Posterior vena cava (tissue), 2 donors: ENCODE measurements around the gene SCN8A. TPM values are rescaled to one million over a fixed set of nuclear protein-coding genes. Genes with fewer than 3 reads are reported as not detected.
"Not testable (repeated sequence)": the region's sequence is repeated elsewhere in the genome, so short reads cannot be mapped to it uniquely, and the experiment has no call there.

Source experiments
- DNase-seq: peaks from one replicate; pipeline ENCODE4 v3.0.0-alpha.2; 2020; ENCODE audit warnings: low spot score
- intact Hi-C, 2 donors: fragments of 100-400 bp; cut with DNase I; formaldehyde crosslinking; loops; one replicate each; pipeline versions ENCODE4 v1.14.1 to v1.14.2; 2022 to 2023
- total RNA-seq, 2 donors: library from RNA; stranded (reverse); fragmentation: NEBNext Ultra II Directional; extraction: Animal tissue kit (Norgen Biotek cat#: 25700); gene quantifications; one replicate each; pipeline ENCODE4 v1.2.1, GENCODE V29; 2021
- donor health status: DM: yes; HTN: yes; CAD: no.
- donor health status: DM: yes; HTN: yes; CAD: no.

Gene SCN8A
- total RNA-seq, 2 donors from 2014 or later, result 0.65 to 0.81 TPM

DNA sequence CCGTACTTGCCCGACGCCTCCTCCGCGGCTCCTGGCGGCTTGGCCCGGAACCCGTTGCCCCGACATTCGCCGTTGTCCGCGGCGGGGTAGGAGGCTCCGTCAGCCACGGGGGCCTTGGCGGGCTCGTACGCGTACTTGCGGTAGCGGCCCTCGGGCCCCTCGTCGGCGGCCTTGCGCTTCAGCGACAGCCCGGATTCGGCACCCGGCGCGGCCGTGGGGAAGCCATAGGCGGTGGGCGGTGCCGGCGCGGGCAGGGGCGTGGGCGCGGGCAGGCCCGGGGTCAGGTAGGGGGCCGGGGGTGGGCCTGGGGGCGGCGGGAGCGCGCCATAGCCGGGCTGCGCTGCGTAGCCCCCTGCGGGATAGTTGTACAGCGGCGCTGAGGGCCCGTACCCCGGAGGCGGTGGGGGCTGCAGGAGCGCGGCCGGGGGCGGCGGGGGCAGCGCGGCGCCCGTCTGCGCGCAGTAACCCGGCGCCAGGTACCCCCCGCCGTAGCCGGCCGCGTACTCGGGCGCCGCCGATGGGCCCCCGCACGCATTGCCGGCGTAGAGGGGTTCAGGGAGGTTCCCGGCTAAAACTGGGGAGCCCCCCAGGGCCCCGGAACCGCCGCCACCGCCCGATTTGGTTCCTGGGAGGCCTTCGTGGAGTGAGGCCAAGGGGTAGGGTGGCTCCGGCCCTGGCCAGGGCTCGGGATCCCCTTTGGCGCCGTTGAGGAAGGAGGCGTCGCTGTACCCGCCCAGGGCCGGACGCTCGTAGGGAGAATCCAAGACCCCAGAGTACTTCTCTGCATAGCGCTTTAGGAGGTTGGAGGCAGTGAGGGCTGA lies 230.6 kb downstream of the SCN8A start:
- intact Hi-C loops, result no loop called here

DNA sequence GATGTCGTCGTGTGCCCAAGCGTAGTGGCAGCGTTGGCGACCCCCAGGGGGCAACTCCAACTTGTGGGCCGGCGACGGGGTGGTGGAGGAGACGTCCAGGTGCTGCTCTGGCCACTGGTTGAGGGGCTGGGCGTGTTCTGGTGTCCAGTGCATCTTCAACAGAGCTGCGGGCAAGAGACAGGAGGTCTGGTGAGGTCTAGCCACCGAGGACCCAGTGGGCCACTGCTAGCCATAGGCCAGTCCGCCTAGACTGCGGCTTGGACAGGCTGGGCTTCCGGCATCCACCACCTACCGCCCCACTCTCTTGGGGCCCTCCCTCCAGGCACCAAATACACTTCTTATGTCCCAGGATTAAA lies 231.2 kb downstream of the SCN8A start:
- intact Hi-C loops, result no loop called here
- DNase-seq, result no peak

More for the DNA sequence above, 230.6 kb downstream of the SCN8A start:
- DNase-seq, result no peak

DNA sequence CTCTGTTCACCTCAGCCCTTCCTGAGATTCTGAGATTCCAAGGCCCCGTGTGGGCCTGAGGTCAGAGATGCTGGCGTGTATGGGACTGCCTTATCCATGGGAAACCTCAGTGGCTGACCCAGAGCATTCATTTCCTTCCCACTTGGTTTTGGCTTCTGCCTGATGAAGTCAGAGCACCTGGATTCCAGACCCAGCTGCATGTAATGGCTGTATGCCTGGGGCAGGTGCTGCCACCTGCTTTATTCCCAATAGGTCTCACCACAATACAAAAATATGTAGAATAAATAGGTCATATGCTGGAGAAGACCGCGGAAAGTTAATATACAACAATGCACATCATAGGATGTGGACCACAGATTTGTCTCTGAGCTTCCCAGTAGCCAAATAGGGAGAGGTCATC lies 231.9 kb downstream of the SCN8A start:
- intact Hi-C loops, result no loop called here

DNA sequence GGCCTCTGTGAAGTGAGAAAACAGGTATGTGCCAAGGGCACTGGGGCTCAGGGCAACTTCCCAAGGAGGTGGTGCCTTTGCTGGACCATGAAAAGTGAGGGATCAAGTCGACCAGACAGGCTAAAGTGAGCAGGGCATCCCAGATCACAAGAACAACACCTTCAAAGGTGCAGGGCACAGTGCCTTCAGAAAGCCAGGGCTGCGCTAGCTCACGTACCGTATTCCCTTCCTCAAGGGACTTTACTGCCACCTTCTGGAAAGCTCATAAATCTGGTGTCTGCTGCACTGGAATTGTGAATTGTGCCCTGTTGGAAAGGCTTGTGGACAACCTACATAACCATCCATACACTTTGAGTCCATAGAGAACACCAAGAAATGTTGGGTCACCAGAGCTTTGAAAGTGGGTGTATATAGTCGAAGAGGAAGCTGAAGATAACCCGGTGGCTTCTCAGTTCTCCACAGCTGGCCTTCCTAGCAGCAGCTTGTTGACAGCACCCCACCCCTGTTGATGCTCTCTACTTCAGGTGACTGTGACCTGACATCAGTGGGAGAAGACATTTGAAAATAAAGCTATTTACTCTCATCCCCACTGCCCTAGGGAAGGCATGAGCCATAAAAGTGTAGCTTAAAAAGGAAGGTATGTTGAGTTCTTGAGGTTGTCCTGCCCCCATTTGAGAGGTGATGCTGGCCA lies 233.0 kb downstream of the SCN8A start:
- intact Hi-C loops, result no loop called here
- no peak for DNase-seq

More for the DNA sequence above, 231.9 kb downstream of the SCN8A start:
- no peak for DNase-seq

DNA sequence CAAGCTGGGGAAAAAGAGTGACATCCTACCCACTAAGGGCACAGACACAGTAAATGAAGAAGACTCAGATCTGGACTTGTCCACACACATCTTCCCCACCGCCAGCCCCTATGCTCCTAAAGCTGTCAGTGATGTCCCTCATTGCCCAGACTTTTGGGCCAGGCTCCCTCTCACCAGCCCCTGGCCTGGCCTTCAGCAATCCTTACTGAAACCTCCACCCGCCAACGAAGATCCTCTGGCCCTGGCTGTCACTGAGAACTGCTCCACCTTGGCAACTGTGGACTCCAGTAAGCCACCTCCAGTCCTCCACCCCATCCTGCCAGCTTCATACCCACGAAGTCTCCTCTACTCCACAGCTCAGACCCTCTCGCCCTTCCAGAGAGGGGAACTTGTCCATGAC lies 234.2 kb downstream of the SCN8A start:
- intact Hi-C loops, result no loop called here
- DNase-seq, result no peak

DNA sequence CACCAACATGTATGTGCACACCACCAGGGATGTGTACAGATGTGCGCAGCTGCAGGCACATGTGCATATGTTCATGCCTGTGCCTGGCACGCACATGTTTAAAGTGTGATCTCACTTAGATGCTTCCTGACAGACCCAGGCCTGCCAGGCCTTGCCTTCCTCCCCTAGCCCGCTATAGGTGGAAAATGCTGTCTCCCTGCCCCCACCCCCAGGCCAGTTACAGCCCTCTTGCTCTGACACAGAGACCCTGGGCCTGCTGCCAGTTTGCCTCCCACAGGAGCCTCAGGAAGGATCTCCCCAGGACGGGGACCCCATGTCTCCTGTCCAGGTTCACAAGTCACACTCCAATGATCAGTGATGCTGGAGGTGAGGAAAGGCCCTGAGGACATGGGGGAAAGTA lies 235.8 kb downstream of the SCN8A start:
- no peak for DNase-seq
- intact Hi-C loops, result no loop called here

DNA sequence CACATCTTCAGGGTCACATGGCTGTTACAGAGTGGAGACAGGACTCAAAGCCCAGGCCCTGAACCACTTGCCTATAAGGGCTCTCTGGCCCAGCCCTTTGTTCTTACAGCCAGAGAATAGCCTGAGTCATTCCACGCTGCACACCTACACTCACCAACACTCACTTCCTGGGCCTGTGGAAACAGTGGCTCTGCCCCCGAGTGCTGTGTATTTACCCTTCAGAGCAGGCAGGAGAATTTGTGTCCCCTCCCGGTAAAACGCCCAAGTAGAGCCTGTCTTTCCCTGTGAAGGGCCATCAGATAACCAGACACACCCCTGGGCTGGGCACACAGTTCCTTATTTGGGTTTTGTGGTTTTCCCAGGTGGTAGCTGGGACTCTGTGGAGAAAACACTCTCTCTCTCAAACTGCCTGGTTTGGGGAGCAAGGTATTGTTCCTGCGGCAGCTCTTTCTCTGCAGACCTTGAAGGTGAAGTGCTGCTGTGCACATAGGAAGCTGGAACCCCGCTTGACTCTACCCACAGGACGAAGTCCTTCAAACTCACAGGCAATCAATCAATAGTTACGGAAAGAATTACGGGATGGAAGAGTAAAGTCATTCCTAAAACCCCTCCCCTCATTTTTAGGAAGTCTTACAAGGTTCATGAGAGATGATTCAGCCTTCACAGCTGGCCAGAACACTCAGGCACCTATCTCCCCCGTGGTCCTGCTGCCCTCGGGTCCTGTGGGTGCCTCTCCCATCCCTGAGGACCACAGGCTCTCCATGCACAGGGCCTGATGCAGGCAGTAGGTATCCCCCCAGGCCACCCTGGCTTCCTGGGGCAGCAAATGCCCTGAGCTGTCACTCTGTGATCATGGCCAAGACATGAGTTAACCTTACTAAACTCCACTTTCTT lies 237.1 kb downstream of the SCN8A start:
- intact Hi-C loops, result no loop called here
- no peak for DNase-seq

DNA sequence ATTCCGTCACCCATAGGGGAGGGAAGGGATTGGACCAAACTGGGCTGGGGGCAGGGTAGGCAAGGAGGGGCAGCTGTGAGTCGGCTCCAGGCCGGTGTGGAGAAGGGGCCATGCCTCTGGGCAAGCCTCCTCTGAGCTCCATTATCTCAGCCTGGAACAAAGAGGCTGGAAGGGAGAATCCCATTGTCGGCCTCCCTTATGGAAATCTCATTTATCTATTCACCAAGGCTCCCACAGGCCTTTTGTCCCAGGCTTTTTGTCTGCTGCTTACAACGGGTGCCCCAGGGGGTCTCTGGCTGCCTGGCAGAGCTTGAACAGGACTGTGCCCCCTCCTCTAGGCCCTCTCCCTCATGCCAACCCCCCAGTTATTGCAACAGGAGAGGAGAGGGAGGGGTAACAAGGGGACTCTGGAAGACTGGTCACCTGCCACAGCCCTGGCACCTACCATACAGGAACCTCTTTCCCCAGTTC lies 238.0 kb downstream of the SCN8A start:
- DNase-seq, result no peak
- intact Hi-C loops, result no loop called here

DNA sequence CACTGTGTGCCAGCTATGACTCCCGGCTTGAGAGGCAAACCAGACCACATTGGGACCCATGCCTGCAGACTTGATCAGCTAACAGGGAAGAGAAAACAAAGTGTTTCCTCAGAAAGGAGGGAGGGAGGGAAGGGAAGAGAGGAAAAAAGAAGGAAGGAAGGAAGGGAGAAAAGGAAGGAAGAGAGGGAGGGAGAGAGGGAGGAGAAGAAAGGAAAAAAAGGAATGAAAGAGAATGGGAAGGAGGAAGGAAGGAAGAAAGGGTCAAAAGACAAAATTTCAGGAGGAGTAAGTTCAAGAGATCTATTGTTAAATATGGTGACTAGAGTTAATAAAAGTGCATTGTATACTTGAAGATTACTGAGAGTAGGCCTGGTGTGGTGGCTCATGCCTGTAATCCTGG lies 238.6 kb downstream of the SCN8A start:
- intact Hi-C loops, result no loop called here
- no peak for DNase-seq

DNA sequence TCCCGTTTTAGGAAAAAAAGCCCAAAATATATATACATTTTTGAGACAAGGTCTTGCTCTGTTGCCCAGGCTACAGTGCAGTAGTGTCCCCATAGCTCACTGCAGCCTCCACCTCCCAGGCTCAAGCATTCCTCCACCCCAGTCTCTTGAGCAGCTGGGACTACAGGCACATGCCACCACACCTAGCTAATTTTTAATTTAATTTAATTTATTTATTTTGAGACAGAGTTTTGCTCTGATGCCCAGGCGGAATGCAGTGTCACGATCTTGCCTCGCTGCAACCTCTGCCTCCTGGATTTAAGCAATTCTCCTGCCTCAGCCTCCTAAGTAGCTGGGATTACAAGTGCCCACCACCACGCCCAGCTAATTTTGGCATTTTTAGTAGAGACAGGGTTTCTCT lies 240.8 kb downstream of the SCN8A start:
- intact Hi-C loops, DNase-seq: not testable (repeated sequence)

DNA sequence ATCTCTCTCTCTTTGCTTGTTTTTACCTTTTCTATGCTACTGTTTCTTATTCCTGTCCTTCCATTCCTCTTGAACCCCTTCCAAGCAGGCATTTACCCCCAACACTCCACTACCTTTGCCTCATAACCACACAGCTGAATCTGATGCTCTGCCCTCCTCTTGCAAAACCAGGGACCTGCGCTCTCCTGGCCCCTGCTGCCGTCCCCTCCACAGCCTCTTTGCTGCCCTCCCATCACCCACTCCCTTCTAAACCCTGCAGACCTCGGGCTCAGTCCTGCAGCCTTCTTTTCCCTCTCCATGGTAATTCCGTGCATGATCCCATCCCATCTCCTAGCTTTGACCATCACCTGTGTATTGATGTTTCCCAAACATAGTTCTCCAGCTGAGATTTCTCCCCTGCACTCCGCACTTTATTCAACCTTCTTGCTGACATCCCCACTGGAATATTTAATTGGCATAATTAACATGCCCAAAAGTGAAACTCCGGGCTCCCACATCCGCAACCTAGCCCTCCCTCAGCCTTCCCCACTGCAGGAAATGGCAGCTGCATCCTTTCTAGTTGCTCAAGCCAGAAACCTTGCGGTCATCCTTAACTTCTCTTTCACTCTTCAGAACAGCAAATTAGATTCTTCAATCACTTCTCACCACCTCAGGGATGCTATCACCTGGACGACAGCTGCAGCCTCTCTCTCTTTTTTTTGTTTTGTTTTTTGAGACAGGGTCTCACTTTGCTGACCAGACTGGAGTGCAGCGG lies 241.5 kb downstream of the SCN8A start:
- intact Hi-C loops, result no loop called here
- no peak for DNase-seq

DNA sequence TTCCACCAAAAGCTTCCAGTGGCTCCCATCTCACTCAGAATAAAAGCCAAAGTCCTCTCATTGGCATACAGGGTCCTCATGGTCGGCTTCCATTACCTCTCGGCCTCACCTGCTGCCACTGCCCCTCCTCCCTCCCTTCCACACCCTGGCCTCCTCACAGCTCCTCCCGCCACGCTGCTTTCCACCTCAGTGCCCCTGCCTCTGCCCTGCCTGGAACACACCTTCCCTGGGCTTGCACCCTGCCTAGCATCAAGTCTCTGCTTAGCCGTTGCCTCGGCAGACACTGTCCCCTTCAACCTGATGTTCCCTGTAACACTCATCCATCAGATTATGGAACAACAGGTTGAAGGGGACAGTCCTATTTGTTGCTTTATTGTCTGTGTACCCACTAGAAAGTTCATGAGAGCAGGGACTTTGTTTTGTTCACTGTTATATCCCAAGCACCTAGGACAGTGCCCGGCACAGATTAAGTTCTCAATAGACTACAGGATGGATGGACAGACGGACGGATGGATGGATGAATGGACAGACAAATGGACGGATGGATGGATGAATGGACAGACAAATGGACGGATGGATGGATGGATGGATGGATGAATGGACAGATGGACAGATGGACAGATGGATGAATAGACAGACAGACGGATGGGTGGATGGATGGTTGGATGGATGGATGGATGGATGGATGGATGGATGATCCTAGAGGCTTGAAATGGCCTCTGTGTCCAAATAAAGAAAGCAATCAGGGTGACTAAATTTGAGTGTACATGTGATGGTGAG lies 242.6 kb downstream of the SCN8A start:
- intact Hi-C loops, result no loop called here
- DNase-seq, result no peak

DNA sequence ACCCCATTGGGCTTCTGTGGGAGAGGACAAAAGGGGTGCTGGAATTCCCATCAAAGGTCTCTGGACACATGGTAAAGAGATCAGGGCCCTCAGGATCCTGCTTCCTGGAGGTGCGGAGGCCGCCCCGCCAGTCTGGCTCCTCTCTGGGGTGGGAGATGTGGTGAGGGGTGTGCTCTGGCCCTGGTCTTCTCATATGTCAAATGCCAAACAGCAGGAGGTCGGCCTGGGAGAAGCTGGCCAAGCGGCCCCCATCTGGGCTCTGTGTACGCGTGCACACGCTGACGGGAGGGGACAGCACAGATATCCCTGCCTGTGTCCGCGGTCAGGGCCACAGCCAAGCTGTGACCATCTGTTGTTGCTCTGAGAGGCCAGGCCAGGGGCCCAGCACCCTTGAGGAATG lies 243.4 kb downstream of the SCN8A start:
- no peak for DNase-seq
- intact Hi-C loops, result no loop called here

DNA sequence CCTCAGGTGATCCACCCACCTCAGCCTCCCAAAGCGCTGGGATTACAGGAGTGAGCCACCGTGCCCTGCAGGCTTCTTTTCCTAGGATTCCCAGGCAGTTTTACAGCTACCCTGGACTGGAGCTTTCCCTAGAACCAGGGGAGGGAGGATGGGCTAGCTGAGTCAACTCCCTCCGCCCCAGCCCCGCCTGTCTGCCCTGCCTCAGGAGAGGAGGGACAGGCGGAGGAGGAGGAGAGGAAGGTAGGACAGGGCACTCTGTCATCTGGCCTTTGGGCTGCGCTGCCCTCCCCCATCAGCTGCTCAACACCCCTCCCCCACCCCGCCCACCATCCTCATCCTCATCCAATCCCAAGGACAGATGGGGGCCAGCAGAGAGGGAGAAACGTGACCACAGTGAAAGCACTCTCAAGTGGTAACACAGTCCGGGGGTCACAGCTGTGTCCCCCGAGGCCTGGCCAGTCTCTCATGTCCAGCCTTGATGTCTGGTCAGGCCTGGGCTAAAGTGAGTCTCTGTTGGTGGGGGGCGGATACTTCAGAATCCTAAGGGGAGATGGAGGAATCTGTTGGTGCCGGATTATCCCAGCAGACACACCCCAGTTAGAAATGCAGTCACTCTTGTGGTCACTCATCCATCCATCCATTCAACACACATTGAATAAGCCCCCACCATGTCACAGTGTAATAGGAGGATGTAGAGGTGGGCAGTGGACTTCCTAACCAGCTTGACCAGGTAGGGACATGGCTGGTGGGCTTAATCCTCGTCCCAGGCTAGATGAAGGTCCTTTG lies 245.2 kb downstream of the SCN8A start:
- intact Hi-C loops, result no loop called here
- no peak for DNase-seq

DNA sequence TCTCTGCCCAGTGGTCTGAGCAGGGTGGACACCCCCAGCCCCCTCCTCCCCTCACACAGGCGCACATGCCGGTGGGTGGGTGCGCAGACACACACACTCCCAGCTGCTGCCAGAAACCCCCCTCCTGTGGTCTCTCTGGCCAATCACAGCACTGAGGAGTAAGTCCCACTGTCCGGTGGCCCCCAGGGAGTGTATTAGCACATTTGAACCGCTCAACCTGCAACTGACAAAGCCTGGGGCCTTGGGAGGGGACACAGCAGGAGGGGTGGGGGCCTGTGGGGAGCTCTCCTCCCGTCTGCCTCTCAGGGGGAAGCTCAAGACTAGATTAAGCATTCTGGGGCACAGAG lies 245.8 kb downstream of the SCN8A start:
- intact Hi-C loops, result no loop called here
- no peak for DNase-seq

DNA sequence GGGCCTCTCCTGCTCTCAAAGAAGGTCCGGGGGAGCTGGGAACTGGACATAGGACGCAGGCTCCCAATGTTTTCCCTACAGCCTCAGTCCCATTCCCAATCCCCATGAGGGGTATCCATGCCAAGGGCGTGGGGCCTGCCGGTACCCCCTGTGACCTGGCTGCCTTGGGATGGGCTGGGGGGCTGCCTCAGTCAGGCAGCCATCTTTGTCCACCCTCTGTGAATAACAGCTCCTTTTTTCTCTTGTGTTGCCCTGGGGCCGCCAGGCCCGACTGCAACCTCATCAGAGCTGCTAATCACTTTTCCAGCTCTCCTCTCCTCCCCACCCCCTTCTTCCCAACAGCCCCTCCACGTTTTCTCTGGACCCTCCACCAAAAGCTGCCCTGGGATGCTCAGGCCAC lies 246.3 kb downstream of the SCN8A start:
- intact Hi-C loops, result no loop called here
- no peak for DNase-seq

DNA sequence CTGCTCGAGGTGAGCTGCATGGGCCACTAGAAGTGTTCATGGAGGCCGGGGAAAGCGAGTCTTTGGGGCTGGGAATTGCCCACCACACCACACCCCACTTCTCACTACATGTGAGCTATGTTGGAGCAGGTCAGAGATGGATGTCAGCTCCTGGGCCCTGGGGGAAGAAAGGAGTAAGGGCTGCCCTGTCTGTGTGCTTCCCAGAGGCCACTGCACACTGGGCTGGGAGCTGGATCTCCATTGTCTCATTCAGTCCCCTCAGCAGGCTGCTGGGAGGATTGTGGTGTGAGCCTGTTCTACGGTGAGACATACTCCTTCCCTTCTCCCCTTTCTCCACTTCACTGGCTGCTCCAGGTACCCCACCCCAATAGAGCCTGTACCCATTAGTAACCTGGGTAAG lies 247.0 kb downstream of the SCN8A start:
- DNase-seq, result no peak
- intact Hi-C loops, result no loop called here

DNA sequence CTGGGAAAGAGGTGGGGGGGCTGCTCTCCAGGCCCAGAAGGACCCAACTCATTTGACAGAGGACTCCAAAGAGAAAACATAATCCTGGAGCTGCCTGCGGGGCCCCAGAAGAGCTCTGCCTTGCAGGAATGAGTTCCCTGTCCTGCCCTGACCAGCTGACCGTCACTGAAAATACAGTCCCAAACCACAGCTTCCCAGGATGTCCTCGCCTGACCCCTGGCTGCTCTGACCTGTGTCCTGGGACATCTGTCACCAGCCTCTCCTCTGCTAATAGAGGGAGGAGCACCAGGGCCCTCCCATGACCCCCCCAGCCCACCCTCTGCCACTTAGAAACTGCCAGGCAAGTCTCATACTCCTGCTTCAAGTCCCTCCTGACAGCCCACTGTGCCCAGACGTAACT lies 247.7 kb downstream of the SCN8A start:
- intact Hi-C loops, result no loop called here
- DNase-seq, result no peak
